ENCODE results near the gene PGAP1. TPM values are rescaled to one million over a fixed set of nuclear protein-coding genes. Genes with fewer than 3 reads are reported as not detected.
"Not testable (repeated sequence)": the region's sequence is repeated elsewhere in the genome, so short reads cannot be mapped to it uniquely, and the experiment has no call there.

Gene PGAP1
- total RNA-seq, 1 experiment from 2014 or later = 7.4 TPM

DNA sequence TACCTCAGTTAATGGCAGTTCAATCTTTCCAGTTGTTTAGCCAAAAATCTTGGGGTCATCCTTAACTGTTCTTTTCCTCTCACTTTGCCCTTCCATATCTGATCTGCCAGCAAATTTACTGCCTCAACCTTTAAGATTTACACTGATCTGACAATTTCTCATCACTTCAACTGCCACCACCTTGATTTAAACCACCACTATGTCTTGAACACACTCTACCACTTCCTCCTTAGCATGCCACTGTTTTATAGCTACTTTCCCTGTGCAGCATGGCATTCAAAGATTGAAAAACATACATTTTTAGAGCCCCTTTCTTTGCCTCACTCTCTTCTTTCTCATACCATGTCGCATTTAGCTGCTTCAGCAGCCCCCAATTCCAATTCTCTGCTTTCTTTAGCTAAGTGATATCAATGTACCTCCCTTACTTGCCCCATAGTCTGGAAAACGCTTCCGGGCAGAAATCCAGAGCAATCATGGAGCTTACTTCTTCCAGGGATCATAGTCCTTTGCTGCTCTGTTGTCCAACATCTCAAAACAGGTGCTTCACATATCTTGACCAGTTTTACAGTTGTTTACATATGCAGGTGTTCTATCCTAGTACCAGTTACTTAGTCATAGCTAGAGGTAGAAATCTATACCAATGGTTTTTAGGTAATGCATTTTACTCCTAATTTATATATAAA lies 10.9 kb downstream of the PGAP1 start:
- H3K36me3 Mint-ChIP-seq (ENCODE audit: insufficient read depth, unreplicated experiment) = peaks cover 39% of the 10 kb centered on the region

DNA sequence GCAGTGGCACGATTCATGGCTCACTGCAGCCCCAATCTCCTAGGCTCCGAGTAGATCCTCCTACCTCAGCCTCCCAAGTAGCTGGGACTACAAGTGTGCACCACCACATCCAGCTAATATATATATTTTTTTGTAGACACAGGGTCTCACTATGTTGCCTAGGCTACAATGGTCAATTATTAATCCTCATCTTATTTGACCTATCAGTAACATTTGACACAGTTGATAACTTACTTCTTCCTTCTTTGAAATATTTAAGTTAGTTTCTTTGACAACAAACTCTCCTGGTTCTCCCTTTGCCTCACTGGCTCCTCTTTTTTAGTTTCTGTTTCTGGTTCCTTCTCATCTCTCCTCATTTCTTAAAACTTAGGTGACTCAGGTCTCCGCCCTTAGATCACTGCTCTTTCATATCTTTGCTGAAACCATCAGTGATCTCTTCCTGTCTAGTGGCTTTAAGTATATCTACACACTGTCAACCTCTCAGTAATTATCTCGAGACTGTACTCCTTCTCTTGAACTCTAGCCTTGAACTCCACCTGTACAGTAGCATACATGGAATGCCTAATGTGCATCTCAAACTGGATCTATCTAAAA lies 11.5 kb downstream of the PGAP1 start:
- no peak for TF ChIP-seq CTCF (IDR thresholded peaks at IDR 0.05; ENCODE audit: unreplicated experiment)
- Mint-ChIP-seq H3K27ac (ENCODE audit: low read depth, unreplicated experiment) (no peak overlapping the region), H3K27me3 (ENCODE audit: insufficient read depth, unreplicated experiment) (no peaks in the 10 kb centered on the region), H3K4me3 (ENCODE audit: unreplicated experiment) (no peak overlapping the region), H3K4me1 (ENCODE audit: insufficient read depth, unreplicated experiment) (peaks cover 12% of the 10 kb centered on the region), H3K9me3 (ENCODE audit: unreplicated experiment) (peaks cover 11% of the 10 kb centered on the region), H3K36me3 (ENCODE audit: insufficient read depth, unreplicated experiment) (peaks cover 39% of the 10 kb centered on the region)
- POLR2A ChIA-PET = interaction anchor here (0.6 to 1.2 kb wide), 3 partner anchors 9 to 73 kb away, joined by 3 to 4 read pairs (median 3); no protein-coding TSS in a partner anchor
- intact Hi-C loops (cut with micrococcal nuclease) = no loop called here
- no TSS peak for BruUV-seq (replicated peaks)
- DNase-seq (ENCODE audit: unreplicated experiment) = no peak
- CTCF ChIA-PET = interaction anchor here (0.7 kb wide), 1 partner anchor 96 kb away, joined by 3 read pairs; no protein-coding TSS in a partner anchor

More for the DNA sequence above, 10.9 kb downstream of the PGAP1 start:
- DNase-seq (ENCODE audit: unreplicated experiment) = no peak
- POLR2A ChIA-PET = interaction anchor here (0.6 to 1.2 kb wide), 2 partner anchors 9 to 72 kb away, joined by 3 to 4 read pairs; no protein-coding TSS in a partner anchor
- H3K4me1 Mint-ChIP-seq (ENCODE audit: insufficient read depth, unreplicated experiment) = peaks cover 12% of the 10 kb centered on the region
- no peak overlapping the region for H3K4me3 Mint-ChIP-seq (ENCODE audit: unreplicated experiment)
- no TSS peak for BruUV-seq (replicated peaks)
- no peak for TF ChIP-seq CTCF (IDR thresholded peaks at IDR 0.05; ENCODE audit: unreplicated experiment)
- intact Hi-C loops (cut with micrococcal nuclease) = no loop called here
- no peak overlapping the region for H3K27ac Mint-ChIP-seq (ENCODE audit: low read depth, unreplicated experiment)
- no peaks in the 10 kb centered on the region for H3K27me3 Mint-ChIP-seq (ENCODE audit: insufficient read depth, unreplicated experiment)
- CTCF ChIA-PET = no interaction called here
- peaks cover 11% of the 10 kb centered on the region for H3K9me3 Mint-ChIP-seq (ENCODE audit: unreplicated experiment)

DNA sequence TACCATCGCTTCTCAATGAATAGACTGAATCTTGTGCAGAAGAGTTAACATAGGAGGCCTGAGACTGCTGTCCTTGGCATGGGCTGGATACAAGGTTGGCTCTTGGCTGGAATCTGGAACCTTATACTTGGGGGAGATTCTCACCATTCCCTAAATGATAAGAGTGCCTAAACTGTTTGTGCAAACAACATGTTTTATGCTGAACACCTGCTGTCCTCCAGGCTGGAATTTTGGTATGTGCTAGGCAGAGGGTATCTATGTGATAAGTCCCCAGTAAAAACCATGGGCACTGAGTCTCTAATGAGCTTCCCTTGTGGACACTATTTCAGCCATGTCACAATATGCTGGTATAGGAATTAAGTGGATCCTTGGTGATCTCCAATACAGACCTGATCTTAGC lies 12.8 kb downstream of the PGAP1 start:
- ChIA-PET POLR2A (no interaction called here), CTCF (interaction anchor here (0.7 kb wide), 2 partner anchors 40 to 127 kb away, joined by 3 read pairs; no protein-coding TSS in a partner anchor)
- no peak for DNase-seq (ENCODE audit: unreplicated experiment)
- Mint-ChIP-seq H3K36me3 (ENCODE audit: insufficient read depth, unreplicated experiment) (peaks cover 33% of the 10 kb centered on the region), H3K4me3 (ENCODE audit: unreplicated experiment) (no peak overlapping the region), H3K4me1 (ENCODE audit: insufficient read depth, unreplicated experiment) (peaks cover 5% of the 10 kb centered on the region), H3K27me3 (ENCODE audit: insufficient read depth, unreplicated experiment) (no peaks in the 10 kb centered on the region), H3K9me3 (ENCODE audit: unreplicated experiment) (peaks cover under 1% of the 10 kb centered on the region), H3K27ac (ENCODE audit: low read depth, unreplicated experiment) (no peak overlapping the region)
- no TSS peak for BruUV-seq (replicated peaks)
- intact Hi-C loops (cut with micrococcal nuclease) = no loop called here
- no peak for TF ChIP-seq CTCF (IDR thresholded peaks at IDR 0.05; ENCODE audit: unreplicated experiment)

GRCh38 chr2:196905365-196905764 lies 21.1 kb downstream of the PGAP1 start:
- H3K4me3 Mint-ChIP-seq (ENCODE audit: unreplicated experiment); H3K27ac Mint-ChIP-seq (ENCODE audit: low read depth, unreplicated experiment); H3K36me3 Mint-ChIP-seq (ENCODE audit: insufficient read depth, unreplicated experiment); H3K27me3 Mint-ChIP-seq (ENCODE audit: insufficient read depth, unreplicated experiment); H3K4me1 Mint-ChIP-seq (ENCODE audit: insufficient read depth, unreplicated experiment); BruUV-seq (replicated peaks); H3K9me3 Mint-ChIP-seq (ENCODE audit: unreplicated experiment); DNase-seq (ENCODE audit: unreplicated experiment); POLR2A ChIA-PET; CTCF ChIA-PET; intact Hi-C loops (cut with micrococcal nuclease): not testable (repeated sequence)

Measured in MCF 10A (cell line).